Caco-2 (cell line): ENCODE results near the gene ARHGDIB. TPM values are rescaled to one million over a fixed set of nuclear protein-coding genes. Genes with fewer than 3 reads are reported as not detected.

ENCODE experiments used
- BruUV-seq: library from RNA; stranded (reverse); fragments of 400-500 nt; replicated peaks from 2 replicates; lab custom pipeline; 2021; lab: Mats Ljungman, UMichigan
- CTCF ChIA-PET: fragments of 300-600 bp; sonication (Branson Sonifier 250); formaldehyde crosslinking; loops from one replicate; lab custom pipeline; 2022; ENCODE audit warnings: antibody characterized with exemption; lab: Charles Lee
- POLR2A ChIA-PET: fragments of 300-600 bp; sonication (Branson Sonifier 250); formaldehyde crosslinking; loops from one replicate; lab custom pipeline; 2022; ENCODE audit warnings: antibody characterized with exemption; lab: Charles Lee
- DNase-seq, 2 experiments: peaks; one replicate each; pipeline versions ENCODE4 v3.0.0 to v3.0.0-alpha.2; 2020 to 2022
- H3K27me3 ChIP-seq: replicated peaks from 2 replicates; pipeline ENCODE4 v1.6.0; 2011; ENCODE audit warnings: low read length; ENCODE audit not compliant: control insufficient read depth, insufficient read depth
- H3K36me3 ChIP-seq: 2 replicates; pipeline ENCODE4 v1.5.1; 2011; ENCODE audit warnings: low read length; ENCODE audit not compliant: control insufficient read depth, insufficient read depth
- H3K4me1 ChIP-seq: fragments of 250-450 bp; sonication (Bioruptor Pico); 2 replicates; pipeline ENCODE4 v1.5.1; 2020; ENCODE audit warnings: mild to moderate bottlenecking
- H3K4me3 ChIP-seq: 2 replicates; pipeline ENCODE4 v1.5.1; 2011; ENCODE audit warnings: low read depth, mild to moderate bottlenecking, control low read depth, low read length
- H3K9me3 ChIP-seq: fragments of 250-450 bp; sonication (Bioruptor Pico); 2 replicates; pipeline ENCODE4 v1.5.1; 2020; ENCODE audit warnings: mild to moderate bottlenecking, moderate library complexity
- H3K27ac Mint-ChIP-seq: one replicate; pipeline ENCODE4 v1.8.0; 2022; ENCODE audit warnings: mixed read lengths; ENCODE audit not compliant: unreplicated experiment
- H3K27me3 Mint-ChIP-seq: one replicate; pipeline ENCODE4 v1.8.0; 2022; ENCODE audit warnings: mixed read lengths; ENCODE audit not compliant: insufficient read depth, unreplicated experiment
- H3K36me3 Mint-ChIP-seq: one replicate; pipeline ENCODE4 v1.8.0; 2022; ENCODE audit warnings: mild to moderate bottlenecking, mixed read lengths; ENCODE audit not compliant: insufficient read depth, unreplicated experiment
- H3K4me1 Mint-ChIP-seq: one replicate; pipeline ENCODE4 v1.8.0; 2022; ENCODE audit warnings: low read depth, mixed read lengths; ENCODE audit not compliant: unreplicated experiment
- H3K4me3 Mint-ChIP-seq: one replicate; pipeline ENCODE4 v1.8.0; 2022; ENCODE audit warnings: mild to moderate bottlenecking, moderate library complexity, mixed read lengths; ENCODE audit not compliant: unreplicated experiment
- H3K9me3 Mint-ChIP-seq: one replicate; pipeline ENCODE4 v1.8.0; 2022; ENCODE audit warnings: mixed read lengths; ENCODE audit not compliant: unreplicated experiment
- intact Hi-C: fragments of 100-400 bp; cut with micrococcal nuclease; formaldehyde crosslinking; loops from one replicate; pipeline ENCODE4 v1.10.0; 2022; ENCODE audit not compliant: unreplicated experiment
- total RNA-seq: library from RNA; stranded (reverse); gene quantifications from 2 replicates; pipeline ENCODE4 v1.2.3, GENCODE V29; 2022
- TF ChIP-seq, protein P1 (sequence below), 2 experiments: fragments of 200-600 bp in 1 of 2; IDR thresholded peaks; 1 replicate in 1 of 2; 2 replicates in 1 of 2; pipeline versions ENCODE4 v1.5.1 to v1.8.0; 2011 to 2022; ENCODE audit warnings: antibody characterized with exemption in 1 of 2, control low read depth in 1 of 2, inconsistent platforms in 1 of 2, low read depth in 1 of 2, low read length in 1 of 2, mild to moderate bottlenecking in 1 of 2, moderate library complexity in 1 of 2; ENCODE audit not compliant: insufficient read depth in 1 of 2, severe bottlenecking in 1 of 2, unreplicated experiment in 1 of 2

The ARHGDIB gene
- total RNA-seq, 1 experiment from 2014 or later: 15.9 TPM

DNA sequence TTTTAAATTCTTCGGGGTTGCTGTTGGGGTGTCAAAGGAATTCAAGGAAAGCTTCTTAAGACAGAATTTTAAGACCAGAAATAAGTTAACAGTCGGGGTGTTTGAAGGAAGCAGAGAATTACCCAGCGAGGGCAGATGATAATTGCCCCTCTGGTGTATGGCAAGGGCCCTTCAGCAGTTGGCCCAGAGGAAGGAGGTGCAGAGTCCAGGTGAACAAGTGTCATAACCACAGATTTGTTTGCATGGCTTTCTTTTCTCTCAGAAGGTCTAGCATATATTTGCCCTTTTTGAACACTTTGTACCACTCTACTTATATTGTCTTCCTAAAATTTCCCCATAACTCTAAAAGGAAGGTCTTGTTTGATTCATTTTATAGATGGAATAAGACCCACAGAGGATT, 13.2 kb upstream of the ARHGDIB start:
- Mint-ChIP-seq H3K27ac (no peak overlapping the region), H3K4me3 (no peak overlapping the region), H3K4me1 (no peaks in the 10 kb centered on the region), H3K27me3 (peaks cover 4% of the 10 kb centered on the region), H3K36me3 (no peaks in the 10 kb centered on the region), H3K9me3 (peaks cover 7% of the 10 kb centered on the region)
- H3K9me3 ChIP-seq: no peaks in the 10 kb centered on the region
- TF ChIP-seq, protein P1, sequence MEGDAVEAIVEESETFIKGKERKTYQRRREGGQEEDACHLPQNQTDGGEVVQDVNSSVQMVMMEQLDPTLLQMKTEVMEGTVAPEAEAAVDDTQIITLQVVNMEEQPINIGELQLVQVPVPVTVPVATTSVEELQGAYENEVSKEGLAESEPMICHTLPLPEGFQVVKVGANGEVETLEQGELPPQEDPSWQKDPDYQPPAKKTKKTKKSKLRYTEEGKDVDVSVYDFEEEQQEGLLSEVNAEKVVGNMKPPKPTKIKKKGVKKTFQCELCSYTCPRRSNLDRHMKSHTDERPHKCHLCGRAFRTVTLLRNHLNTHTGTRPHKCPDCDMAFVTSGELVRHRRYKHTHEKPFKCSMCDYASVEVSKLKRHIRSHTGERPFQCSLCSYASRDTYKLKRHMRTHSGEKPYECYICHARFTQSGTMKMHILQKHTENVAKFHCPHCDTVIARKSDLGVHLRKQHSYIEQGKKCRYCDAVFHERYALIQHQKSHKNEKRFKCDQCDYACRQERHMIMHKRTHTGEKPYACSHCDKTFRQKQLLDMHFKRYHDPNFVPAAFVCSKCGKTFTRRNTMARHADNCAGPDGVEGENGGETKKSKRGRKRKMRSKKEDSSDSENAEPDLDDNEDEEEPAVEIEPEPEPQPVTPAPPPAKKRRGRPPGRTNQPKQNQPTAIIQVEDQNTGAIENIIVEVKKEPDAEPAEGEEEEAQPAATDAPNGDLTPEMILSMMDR (IDR thresholded peaks at IDR 0.05; ENCODE audit: insufficient read depth in 1 of 2, low read depth in 1 of 2, low read length in 1 of 2, severe bottlenecking in 1 of 2, unreplicated experiment in 1 of 2): no peak
- no peaks in the 10 kb centered on the region for H3K4me1 ChIP-seq
- ChIA-PET POLR2A (no interaction called here), CTCF (no interaction called here)
- intact Hi-C loops: no loop called here
- no TSS peak for BruUV-seq
- H3K27me3 ChIP-seq: no peaks in the 10 kb centered on the region; the same call in 1 of the 2 replicates
- H3K36me3 ChIP-seq: no peaks in the 10 kb centered on the region
- H3K4me3 ChIP-seq: no peak overlapping the region
- DNase-seq: no peak

DNA sequence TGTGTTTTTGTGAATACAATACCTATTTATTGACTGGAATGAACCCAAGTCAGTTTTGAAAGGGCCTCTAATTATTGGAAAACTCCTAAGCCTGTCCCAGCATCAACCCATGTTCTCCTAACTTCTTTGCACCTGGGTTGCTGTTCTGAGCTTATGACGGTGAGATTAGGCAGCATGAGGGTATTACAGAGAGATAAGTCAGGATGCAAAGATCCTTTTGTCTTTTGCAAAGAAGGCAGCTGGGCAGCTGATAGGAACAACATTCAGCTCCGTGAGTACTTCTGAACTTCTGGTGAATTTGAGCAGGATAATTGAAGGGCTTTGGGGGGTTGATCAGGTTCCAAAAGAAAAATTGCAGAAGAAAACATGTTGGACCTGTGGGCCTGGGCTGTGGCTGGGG, 11.4 kb upstream of the ARHGDIB start, which contains the start of gene PDE6H:
PDE6H (plus strand) TSS at position 227 of the 400 bp plus-strand sequence. CDS start 4,971 bp downstream, outside the sequence.
- Mint-ChIP-seq H3K9me3 (peaks cover 8% of the 10 kb centered on the region), H3K4me3 (no peak within 1 kb of the TSS), H3K4me1 (no peaks in the 10 kb centered on the region), H3K27ac (no peak within 1 kb of the TSS), H3K36me3 (no peaks in the 10 kb centered on the region), H3K27me3 (peaks cover under 1% of the 10 kb centered on the region)
- Histone ChIP-seq H3K27me3 (no peaks in the 10 kb centered on the region), H3K36me3 (no peaks in the 10 kb centered on the region), H3K4me3 (no peak within 1 kb of the TSS), H3K4me1 (no peaks in the 10 kb centered on the region), H3K9me3 (no peaks in the 10 kb centered on the region)
- BruUV-seq: no TSS peak
- CTCF ChIA-PET: no interaction called here
- TF ChIP-seq, protein P1 (IDR thresholded peaks at IDR 0.05; ENCODE audit: insufficient read depth in 1 of 2, low read depth in 1 of 2, low read length in 1 of 2, severe bottlenecking in 1 of 2, unreplicated experiment in 1 of 2): no peak
- DNase-seq: no peak
- intact Hi-C loops: no loop called here
- POLR2A ChIA-PET: no interaction called here

DNA sequence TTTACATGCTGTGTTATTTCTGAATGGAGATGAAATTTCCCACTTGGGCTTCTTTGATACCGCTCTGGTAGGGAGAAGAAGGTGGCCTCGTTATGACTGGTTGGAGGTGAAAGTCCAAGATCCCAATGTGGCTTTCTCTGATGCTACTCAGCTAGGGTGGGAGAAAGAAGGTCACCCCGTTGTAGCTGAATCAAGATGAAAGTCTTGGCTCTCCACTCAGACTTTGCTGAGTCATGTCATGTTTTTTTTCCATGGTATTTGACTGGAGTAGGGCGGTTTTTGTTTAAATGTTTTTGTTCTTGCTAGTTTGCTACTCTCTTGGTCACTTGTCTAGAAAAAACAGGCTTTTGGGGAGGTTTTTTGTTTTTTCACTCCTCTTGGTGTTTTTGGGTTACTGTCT, 9.1 kb upstream of the ARHGDIB start:
- Histone ChIP-seq H3K4me1 (no peaks in the 10 kb centered on the region), H3K9me3 (no peaks in the 10 kb centered on the region), H3K36me3 (no peaks in the 10 kb centered on the region), H3K27me3 (no peaks in the 10 kb centered on the region), H3K4me3 (no peak overlapping the region)
- no peak overlapping the region for H3K27ac Mint-ChIP-seq
- no peaks in the 10 kb centered on the region for H3K4me1 Mint-ChIP-seq
- DNase-seq: no peak
- intact Hi-C loops: no loop called here
- H3K4me3 Mint-ChIP-seq: no peak overlapping the region
- TF ChIP-seq, protein P1 (IDR thresholded peaks at IDR 0.05; ENCODE audit: insufficient read depth in 1 of 2, low read depth in 1 of 2, low read length in 1 of 2, severe bottlenecking in 1 of 2, unreplicated experiment in 1 of 2): no peak
- H3K9me3 Mint-ChIP-seq: peaks cover 8% of the 10 kb centered on the region
- peaks cover 2% of the 10 kb centered on the region for H3K27me3 Mint-ChIP-seq
- BruUV-seq: no TSS peak
- CTCF ChIA-PET: no interaction called here
- no peaks in the 10 kb centered on the region for H3K36me3 Mint-ChIP-seq
- POLR2A ChIA-PET: no interaction called here
